ENCODE measurements around the gene ZNF385C.
"Not testable (repeated sequence)": the region's sequence is repeated elsewhere in the genome, so short reads cannot be mapped to it uniquely, and the experiment has no call there.

ZNF385C gene

DNA sequence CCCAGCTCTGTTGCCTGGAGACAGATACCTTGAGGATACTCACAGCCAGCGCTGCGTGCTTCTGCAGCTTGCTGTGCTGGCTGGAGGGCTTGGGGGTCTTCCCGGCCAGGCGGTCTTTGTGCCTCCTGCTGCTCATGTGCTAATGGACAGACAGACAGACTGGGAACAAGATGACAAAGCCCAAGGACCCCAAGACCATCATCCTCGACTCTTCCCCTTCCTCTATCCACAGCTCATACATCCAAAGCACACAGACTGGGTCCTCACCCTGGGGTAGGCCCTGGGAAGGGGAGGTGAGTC is 70.7 kb downstream of the ZNF385C start:
- peaks cover 3% of the 10 kb centered on the region for H3K36me3 ChIP-seq (ENCODE audit: control insufficient read depth, insufficient read depth, low read length)
- H3K9ac ChIP-seq (ENCODE audit: low read length): no peak overlapping the region
- H3K9me3 ChIP-seq (ENCODE audit: control insufficient read depth, low read length): no peaks in the 10 kb centered on the region
- H3K4me1 ChIP-seq (ENCODE audit: control insufficient read depth, insufficient read depth, low read length): peaks cover 17% of the 10 kb centered on the region
- H3K4me3 ChIP-seq (ENCODE audit: low read length): no peak overlapping the region
- peaks cover 9% of the 10 kb centered on the region for H3K27me3 ChIP-seq (ENCODE audit: control insufficient read depth, insufficient read depth, low read length)

DNA sequence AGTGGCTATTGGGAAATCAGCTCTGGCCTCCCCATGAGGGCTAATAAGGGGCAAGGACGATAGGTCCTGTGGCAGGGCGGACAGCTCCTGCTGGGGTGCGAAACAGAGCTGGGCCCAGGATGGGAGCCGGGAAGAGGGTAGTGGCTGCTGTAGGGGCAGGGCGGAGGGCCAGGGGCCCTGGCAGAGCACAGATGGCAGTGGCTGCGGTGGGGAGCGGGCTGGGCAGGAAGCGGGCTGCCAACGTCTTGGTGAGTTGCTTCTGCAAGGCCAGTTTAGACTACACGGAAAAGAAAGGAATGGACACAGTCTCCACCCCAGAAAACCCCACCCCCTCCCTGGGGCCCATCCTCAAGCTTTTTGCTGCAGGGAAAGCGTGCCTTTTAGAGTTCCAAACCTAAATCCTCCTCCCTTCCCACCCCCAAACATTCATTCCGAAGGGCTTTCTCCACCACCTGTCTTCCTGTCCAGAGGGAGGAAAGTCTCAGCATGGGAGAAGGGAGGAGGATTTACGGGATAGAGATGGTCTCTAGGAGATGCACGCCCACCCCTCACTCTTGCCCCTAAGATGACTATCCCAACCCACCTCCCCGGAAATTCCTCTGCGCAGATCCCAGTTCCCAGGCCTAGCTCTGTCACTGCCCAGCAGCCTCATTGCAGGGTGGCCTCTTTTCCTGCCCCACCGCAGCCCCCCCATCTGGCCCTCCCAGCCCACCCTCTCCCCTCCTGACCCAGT is 71.2 kb downstream of the ZNF385C start:
- peaks cover 8% of the 10 kb centered on the region for H3K36me3 ChIP-seq (ENCODE audit: control insufficient read depth, insufficient read depth, low read length)
- H3K4me3 ChIP-seq (ENCODE audit: low read length): no peak overlapping the region
- peaks cover 9% of the 10 kb centered on the region for H3K27me3 ChIP-seq (ENCODE audit: control insufficient read depth, insufficient read depth, low read length)
- no peak overlapping the region for H3K9ac ChIP-seq (ENCODE audit: low read length)
- H3K9me3 ChIP-seq (ENCODE audit: control insufficient read depth, low read length): no peaks in the 10 kb centered on the region
- H3K4me1 ChIP-seq (ENCODE audit: control insufficient read depth, insufficient read depth, low read length): peaks cover 17% of the 10 kb centered on the region

DNA sequence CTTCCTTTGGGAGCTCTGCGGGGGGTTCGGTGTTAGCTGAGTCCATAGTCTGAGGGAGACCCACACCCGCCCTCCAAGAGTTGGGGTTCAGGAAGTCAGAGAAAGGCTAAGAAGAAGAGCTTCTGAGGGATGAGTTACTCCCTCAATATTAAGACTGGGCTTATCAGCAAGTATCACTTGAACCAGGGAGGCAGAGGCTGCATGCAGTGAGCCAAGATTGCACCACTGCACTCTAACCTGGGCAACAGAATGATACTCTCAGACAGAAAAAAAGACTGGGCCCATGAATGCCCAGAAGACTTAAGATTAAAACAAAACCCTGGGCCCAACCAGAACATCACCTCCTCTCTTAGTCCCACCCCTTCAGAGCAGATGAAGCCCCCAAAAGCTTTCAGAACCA is 72.3 kb downstream of the ZNF385C start:
- Histone ChIP-seq H3K4me1 (ENCODE audit: control insufficient read depth, insufficient read depth, low read length) (peaks cover 21% of the 10 kb centered on the region), H3K4me3 (ENCODE audit: low read length) (no peak overlapping the region), H3K9ac (ENCODE audit: low read length) (no peak overlapping the region), H3K36me3 (ENCODE audit: control insufficient read depth, insufficient read depth, low read length) (peaks cover 8% of the 10 kb centered on the region), H3K27me3 (ENCODE audit: control insufficient read depth, insufficient read depth, low read length) (peaks cover 9% of the 10 kb centered on the region), H3K9me3 (ENCODE audit: control insufficient read depth, low read length) (no peaks in the 10 kb centered on the region)

DNA sequence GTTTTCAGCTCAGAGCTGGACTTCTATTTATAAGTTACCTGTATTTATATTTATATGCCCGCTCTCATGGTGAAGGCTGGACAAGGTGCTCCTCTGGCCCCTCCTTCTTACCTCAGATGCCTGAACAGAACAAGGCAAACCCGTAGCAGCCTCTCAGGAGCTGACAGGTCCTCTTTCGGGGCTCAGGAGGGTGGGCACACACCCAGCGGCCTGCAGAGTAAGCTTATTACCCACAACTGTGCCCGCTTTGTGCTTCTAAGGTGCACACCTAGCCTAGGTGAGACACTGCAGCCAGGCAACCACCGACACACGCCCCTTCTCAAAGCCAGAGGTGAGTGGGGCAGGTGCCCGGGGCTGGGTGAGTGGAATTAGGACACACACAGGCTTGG is 73.1 kb downstream of the ZNF385C start:
- peaks cover 25% of the 10 kb centered on the region for H3K4me1 ChIP-seq (ENCODE audit: control insufficient read depth, insufficient read depth, low read length)

DNA sequence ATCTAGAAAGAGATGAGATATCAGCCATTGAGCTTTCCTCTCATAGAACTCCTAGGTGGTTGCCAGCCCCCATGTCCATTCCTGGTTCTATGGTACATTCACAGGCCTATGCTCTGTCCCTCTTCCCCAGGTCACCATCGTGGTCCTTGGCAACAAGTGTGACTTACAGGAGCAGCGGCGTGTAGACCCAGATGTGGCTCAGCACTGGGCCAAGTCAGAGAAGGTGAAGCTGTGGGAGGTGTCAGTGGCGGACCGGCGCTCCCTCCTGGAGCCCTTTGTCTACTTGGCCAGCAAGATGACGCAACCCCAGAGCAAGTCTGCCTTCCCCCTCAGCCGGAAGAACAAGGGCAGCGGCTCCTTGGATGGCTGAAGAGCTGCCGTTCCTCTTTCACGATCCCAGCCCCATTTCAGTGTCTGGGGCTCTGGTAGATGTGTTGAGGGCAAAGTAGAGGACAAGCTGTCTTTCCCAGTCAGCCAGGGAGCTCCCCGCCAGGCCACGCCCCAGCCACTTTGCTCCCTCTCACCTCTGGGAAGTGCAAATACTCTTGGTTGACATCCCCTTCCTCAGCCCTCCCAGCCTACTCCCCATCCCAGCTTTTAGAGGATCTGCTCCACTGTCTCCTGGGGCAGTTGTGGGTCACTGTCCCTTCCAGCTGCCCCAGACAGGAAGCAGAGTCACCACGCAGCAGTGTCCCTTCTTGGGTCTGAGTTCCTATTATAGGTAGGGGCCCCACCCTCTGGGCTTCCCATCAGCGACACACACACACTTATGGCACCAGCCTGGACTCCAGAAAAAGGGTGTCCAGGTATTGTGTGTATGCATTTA is 74.5 kb downstream of the ZNF385C start:
- peaks cover 28% of the 10 kb centered on the region for H3K4me1 ChIP-seq (ENCODE audit: control insufficient read depth, insufficient read depth, low read length)
- H3K27me3 ChIP-seq (ENCODE audit: control insufficient read depth, insufficient read depth, low read length): peaks cover 9% of the 10 kb centered on the region
- no peak overlapping the region for H3K4me3 ChIP-seq (ENCODE audit: low read length)
- peak overlapping the region; percentile 5 for H3K9ac ChIP-seq (ENCODE audit: low read length)
- H3K9me3 ChIP-seq (ENCODE audit: control insufficient read depth, low read length): no peaks in the 10 kb centered on the region
- H3K36me3 ChIP-seq (ENCODE audit: control insufficient read depth, insufficient read depth, low read length): peaks cover 8% of the 10 kb centered on the region

More for the DNA sequence above, 73.1 kb downstream of the ZNF385C start:
- peaks cover 9% of the 10 kb centered on the region for H3K27me3 ChIP-seq (ENCODE audit: control insufficient read depth, insufficient read depth, low read length)
- H3K9me3 ChIP-seq (ENCODE audit: control insufficient read depth, low read length): no peaks in the 10 kb centered on the region
- H3K36me3 ChIP-seq (ENCODE audit: control insufficient read depth, insufficient read depth, low read length): peaks cover 8% of the 10 kb centered on the region
- H3K9ac ChIP-seq (ENCODE audit: low read length): peak overlapping the region; percentile 32
- no peak overlapping the region for H3K4me3 ChIP-seq (ENCODE audit: low read length)

DNA sequence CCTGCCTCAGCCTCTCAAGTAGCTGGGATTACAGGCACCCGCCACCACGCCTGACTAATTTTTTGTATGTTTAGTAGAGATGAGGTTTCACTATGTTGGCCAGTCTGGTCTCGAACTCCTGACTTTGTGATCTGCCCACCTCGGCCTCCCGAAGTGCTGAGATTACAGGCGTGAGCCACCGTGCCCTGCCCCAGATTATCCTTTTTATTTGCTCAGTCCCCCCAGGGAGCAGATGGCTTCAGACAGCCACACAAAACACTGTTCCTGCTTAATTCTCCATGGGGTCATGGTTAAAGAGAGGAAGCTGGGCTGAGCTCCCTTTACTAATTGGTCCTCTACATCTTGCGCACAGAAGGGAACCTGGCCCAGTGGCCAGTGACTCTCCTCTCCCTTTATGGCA is 77.4 kb downstream of the ZNF385C start:
- Histone ChIP-seq H3K4me1 (ENCODE audit: control insufficient read depth, insufficient read depth, low read length) (peaks cover 43% of the 10 kb centered on the region), H3K9ac (ENCODE audit: low read length) (peak overlapping the region; percentile 96), H3K4me3 (ENCODE audit: low read length) (peak overlapping the region; percentile 82)
- not testable (repeated sequence) for H3K36me3 ChIP-seq (ENCODE audit: control insufficient read depth, insufficient read depth, low read length); H3K27me3 ChIP-seq (ENCODE audit: control insufficient read depth, insufficient read depth, low read length); H3K9me3 ChIP-seq (ENCODE audit: control insufficient read depth, low read length)

DNA sequence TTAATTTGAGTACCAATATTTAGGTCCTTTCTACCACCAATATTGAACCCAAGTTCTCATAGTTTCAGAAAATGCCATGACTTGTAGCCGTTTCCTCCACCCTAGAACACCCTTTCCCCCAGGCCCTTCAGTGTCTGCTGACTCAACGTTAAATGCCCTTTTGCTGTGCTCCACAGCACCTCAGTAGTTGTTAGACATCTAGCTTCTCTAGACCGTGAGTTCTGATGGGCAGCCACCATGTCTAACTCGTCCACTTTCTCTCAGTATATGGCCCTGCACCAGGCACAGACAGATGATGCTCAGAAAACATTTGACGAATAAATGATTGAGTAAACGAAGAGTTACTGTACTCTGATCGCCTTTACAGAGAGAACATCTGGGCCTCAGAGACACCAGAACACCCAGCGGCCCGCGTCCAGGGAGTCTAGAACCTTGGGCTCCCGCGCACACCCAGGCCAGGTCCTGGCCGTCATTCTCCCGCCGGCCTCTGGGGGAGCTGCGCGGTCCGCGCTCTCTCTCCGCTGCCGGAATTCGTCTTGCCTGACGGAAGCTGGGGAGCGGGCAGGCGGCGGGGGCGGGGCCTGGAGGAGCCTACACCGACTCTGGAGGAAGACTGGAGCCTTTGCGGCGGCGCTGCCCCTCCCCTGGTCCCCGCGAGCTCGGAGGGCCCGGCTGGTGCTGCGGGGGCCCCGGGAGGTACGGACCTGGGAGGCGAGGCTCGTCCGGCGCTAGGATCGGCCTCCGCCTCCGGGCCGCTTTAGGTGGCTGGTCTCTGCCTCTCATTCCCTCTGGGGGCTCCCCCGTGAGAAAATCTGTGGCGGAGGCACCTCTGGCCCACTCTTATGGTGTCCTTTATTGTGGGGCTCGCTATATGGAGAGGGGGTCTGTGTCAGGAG is 78.5 kb downstream of the ZNF385C start, which contains the start of gene NKIRAS2:
Gene NKIRAS2, plus strand, starts transcription at position 582 of the 896 bp plus-strand sequence. CDS start 1,488 bp downstream, outside the sequence.
- Histone ChIP-seq H3K4me3 (ENCODE audit: low read length) (peak within 1 kb of the TSS; percentile 82), H3K27me3 (ENCODE audit: control insufficient read depth, insufficient read depth, low read length) (no peaks in the 10 kb centered on the region), H3K9ac (ENCODE audit: low read length) (peak within 1 kb of the TSS; percentile 96), H3K9me3 (ENCODE audit: control insufficient read depth, low read length) (no peaks in the 10 kb centered on the region), H3K4me1 (ENCODE audit: control insufficient read depth, insufficient read depth, low read length) (peaks cover 36% of the 10 kb centered on the region), H3K36me3 (ENCODE audit: control insufficient read depth, insufficient read depth, low read length) (peaks cover 8% of the 10 kb centered on the region)

DNA sequence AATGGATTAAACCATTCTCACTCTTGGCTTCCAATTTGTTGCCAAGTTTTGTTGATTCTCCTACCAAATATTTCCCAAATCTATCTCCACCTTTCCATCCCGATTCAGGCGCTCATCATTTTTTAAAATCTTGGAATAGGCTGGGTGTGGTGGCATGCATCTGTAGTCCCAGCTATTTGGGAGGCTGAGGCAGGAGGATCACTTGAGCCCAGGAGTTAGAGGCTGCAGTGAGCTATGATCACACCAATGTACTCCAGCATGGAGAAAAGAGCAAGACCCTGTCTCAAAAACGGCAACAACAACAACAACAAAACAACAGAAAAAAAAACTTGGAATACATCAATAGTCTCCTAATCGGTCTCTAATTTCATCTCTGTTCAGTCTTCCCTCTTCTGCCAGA is 79.3 kb downstream of the ZNF385C start:
- H3K9ac ChIP-seq (ENCODE audit: low read length): no peak overlapping the region
- H3K9me3 ChIP-seq (ENCODE audit: control insufficient read depth, low read length): no peaks in the 10 kb centered on the region
- H3K27me3 ChIP-seq (ENCODE audit: control insufficient read depth, insufficient read depth, low read length): no peaks in the 10 kb centered on the region
- peaks cover 8% of the 10 kb centered on the region for H3K36me3 ChIP-seq (ENCODE audit: control insufficient read depth, insufficient read depth, low read length)
- peaks cover 28% of the 10 kb centered on the region for H3K4me1 ChIP-seq (ENCODE audit: control insufficient read depth, insufficient read depth, low read length)
- no peak overlapping the region for H3K4me3 ChIP-seq (ENCODE audit: low read length)

DNA sequence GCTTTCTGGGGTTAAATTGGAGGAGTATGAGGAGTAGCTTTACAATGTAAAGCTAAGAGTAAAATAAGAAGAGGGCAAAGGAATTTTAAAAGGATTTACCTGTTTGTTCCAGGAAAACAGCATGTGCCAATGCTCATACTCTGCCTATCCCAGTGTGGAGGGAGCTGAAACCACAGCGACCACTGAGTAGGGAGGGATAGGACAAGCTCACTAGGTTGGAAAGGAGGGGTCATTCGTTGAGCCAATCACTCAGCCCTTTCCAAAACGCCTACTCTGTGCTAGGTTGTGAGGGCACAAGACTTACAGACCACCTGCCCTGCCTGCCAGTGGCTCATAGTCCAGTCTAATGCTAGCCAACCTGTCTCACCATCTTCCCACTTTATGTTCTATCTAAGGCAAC is 79.9 kb downstream of the ZNF385C start:
- H3K9ac ChIP-seq (ENCODE audit: low read length): peak overlapping the region; percentile 98
- H3K27me3 ChIP-seq (ENCODE audit: control insufficient read depth, insufficient read depth, low read length): no peaks in the 10 kb centered on the region
- peaks cover 26% of the 10 kb centered on the region for H3K4me1 ChIP-seq (ENCODE audit: control insufficient read depth, insufficient read depth, low read length)
- no peak overlapping the region for H3K4me3 ChIP-seq (ENCODE audit: low read length)
- no peaks in the 10 kb centered on the region for H3K9me3 ChIP-seq (ENCODE audit: control insufficient read depth, low read length)
- H3K36me3 ChIP-seq (ENCODE audit: control insufficient read depth, insufficient read depth, low read length): peaks cover 8% of the 10 kb centered on the region

DNA sequence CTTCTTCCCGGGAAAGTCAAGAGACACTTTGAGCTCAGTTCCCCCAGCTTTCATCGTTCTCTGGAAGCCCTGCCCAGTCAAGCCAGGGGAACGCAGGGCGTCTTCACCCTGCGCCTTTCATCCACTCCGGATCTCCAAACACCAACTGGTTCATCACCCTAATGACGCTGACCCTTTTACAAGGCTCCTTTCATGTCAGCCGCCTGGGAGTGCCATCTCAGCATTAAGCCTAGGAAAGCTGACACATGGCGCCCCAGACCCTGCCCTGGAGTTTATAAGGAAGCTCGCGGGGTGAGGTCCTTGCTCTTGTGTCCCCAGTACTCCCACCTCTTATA is 80.4 kb downstream of the ZNF385C start:
- Histone ChIP-seq H3K36me3 (ENCODE audit: control insufficient read depth, insufficient read depth, low read length) (peaks cover 8% of the 10 kb centered on the region), H3K27me3 (ENCODE audit: control insufficient read depth, insufficient read depth, low read length) (no peaks in the 10 kb centered on the region), H3K9ac (ENCODE audit: low read length) (peak overlapping the region; percentile 98), H3K4me1 (ENCODE audit: control insufficient read depth, insufficient read depth, low read length) (peaks cover 29% of the 10 kb centered on the region), H3K9me3 (ENCODE audit: control insufficient read depth, low read length) (no peaks in the 10 kb centered on the region), H3K4me3 (ENCODE audit: low read length) (peak overlapping the region; percentile 88)

DNA sequence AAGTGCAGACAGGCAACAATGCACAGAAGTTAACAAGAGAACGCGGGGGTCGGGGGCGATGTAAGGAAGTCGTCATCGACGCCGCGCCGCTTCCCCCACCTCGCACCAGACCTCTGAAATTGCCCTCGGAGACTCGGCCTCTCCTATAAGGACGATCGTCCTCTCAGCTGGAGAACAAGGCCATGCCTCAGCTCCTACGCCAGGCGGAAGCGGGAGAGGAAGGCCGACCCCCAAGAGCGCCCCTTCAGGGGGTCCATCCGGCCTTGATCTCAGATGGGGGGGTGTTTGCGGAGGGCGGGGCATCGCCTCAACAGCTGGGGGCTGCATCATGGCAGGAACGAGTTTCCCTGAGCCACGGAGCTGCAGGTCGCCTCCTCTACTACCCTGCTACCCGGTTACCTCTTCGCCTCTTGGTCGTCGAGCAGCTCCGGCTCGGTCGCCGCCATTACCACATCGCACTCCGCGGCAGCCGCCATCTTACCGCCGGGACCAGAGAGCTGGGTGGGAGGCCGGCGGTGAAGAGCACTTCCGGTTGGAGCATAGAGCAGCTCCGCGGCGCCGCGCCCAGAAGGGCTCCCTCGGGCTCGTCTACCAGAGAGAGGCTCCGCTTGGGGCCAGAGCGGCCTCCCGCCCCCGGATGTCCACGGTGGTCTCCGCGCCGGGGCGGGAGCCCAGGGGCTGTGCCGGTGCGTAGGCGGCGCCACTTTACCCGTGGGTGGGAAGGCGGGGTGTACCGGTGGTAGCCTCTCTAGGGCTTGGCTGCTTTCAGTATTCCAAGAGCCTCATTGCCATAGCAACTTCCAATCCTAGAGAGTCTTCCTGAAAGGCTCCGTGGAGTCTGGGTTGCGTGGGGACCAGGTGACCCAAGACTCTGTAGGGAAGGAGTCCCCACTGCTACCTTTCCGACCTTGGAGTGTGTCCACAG is 81.1 kb downstream of the ZNF385C start, which contains the start of gene DNAJC7:
Gene DNAJC7, minus strand, starts transcription at position 499 of the 925 bp plus-strand sequence. Its CDS starts 23 bp downstream, at position 476.
- peak within 1 kb of the TSS; percentile 88 for H3K4me3 ChIP-seq (ENCODE audit: low read length)
- H3K9me3 ChIP-seq (ENCODE audit: control insufficient read depth, low read length): no peaks in the 10 kb centered on the region
- H3K9ac ChIP-seq (ENCODE audit: low read length): peak within 1 kb of the TSS; percentile 98
- H3K4me1 ChIP-seq (ENCODE audit: control insufficient read depth, insufficient read depth, low read length): peaks cover 33% of the 10 kb centered on the region
- peaks cover 2% of the 10 kb centered on the region for H3K36me3 ChIP-seq (ENCODE audit: control insufficient read depth, insufficient read depth, low read length)
- no peaks in the 10 kb centered on the region for H3K27me3 ChIP-seq (ENCODE audit: control insufficient read depth, insufficient read depth, low read length)
